ENCODE measurements around the gene NPIPA7.
"Not testable (repeated sequence)": the region's sequence is repeated elsewhere in the genome, so short reads cannot be mapped to it uniquely, and the experiment has no call there.

NPIPA7 gene

GRCh38 chr16:16408430-16408829 lies 29.5 kb downstream of the NPIPA7 start:
- H3K36me3 ChIP-seq (replicated peaks; ENCODE audit: low read depth, low read length); H4K20me1 ChIP-seq (ENCODE audit: insufficient read depth, low read length); H3K79me2 ChIP-seq (ENCODE audit: low read length); H3K9me3 ChIP-seq (ENCODE audit: insufficient read depth, low read length); H2AFZ ChIP-seq (ENCODE audit: low read depth, low read length); H3K4me3 ChIP-seq (ENCODE audit: low read length); H3K4me2 ChIP-seq (ENCODE audit: low read length); H3K9ac ChIP-seq (ENCODE audit: low read length); H3K27me3 ChIP-seq (ENCODE audit: low read depth, low read length); H3K27ac ChIP-seq (ENCODE audit: low read length); H3K4me1 ChIP-seq (ENCODE audit: low read length): not testable (repeated sequence)

- not testable (repeated sequence) for H3K79me2 ChIP-seq (ENCODE audit: low read length); H3K9me3 ChIP-seq (ENCODE audit: insufficient read depth, low read length); H3K4me1 ChIP-seq (ENCODE audit: low read length); H3K27ac ChIP-seq (ENCODE audit: low read length); H4K20me1 ChIP-seq (ENCODE audit: insufficient read depth, low read length); H3K27me3 ChIP-seq (ENCODE audit: low read depth, low read length); H3K36me3 ChIP-seq (replicated peaks; ENCODE audit: low read depth, low read length); H3K4me2 ChIP-seq (ENCODE audit: low read length); H3K4me3 ChIP-seq (ENCODE audit: low read length); H2AFZ ChIP-seq (ENCODE audit: low read depth, low read length); H3K9ac ChIP-seq (ENCODE audit: low read length)
Observed at GRCh38 chr16:16413773-16414172, 34.8 kb downstream of the NPIPA7 start.

GRCh38 chr16:16417071-16417470 lies 38.1 kb downstream of the NPIPA7 start:
- not testable (repeated sequence) for H4K20me1 ChIP-seq (ENCODE audit: insufficient read depth, low read length); H3K27me3 ChIP-seq (ENCODE audit: low read depth, low read length); H3K9ac ChIP-seq (ENCODE audit: low read length); H3K4me2 ChIP-seq (ENCODE audit: low read length); H3K36me3 ChIP-seq (replicated peaks; ENCODE audit: low read depth, low read length); H3K9me3 ChIP-seq (ENCODE audit: insufficient read depth, low read length); H3K27ac ChIP-seq (ENCODE audit: low read length); H3K4me3 ChIP-seq (ENCODE audit: low read length); H3K4me1 ChIP-seq (ENCODE audit: low read length); H3K79me2 ChIP-seq (ENCODE audit: low read length); H2AFZ ChIP-seq (ENCODE audit: low read depth, low read length)

GRCh38 chr16:16417914-16418544 lies 39.1 kb downstream of the NPIPA7 start:
- H3K4me2 ChIP-seq (ENCODE audit: low read length); H3K9ac ChIP-seq (ENCODE audit: low read length); H2AFZ ChIP-seq (ENCODE audit: low read depth, low read length); H3K27me3 ChIP-seq (ENCODE audit: low read depth, low read length); H3K36me3 ChIP-seq (replicated peaks; ENCODE audit: low read depth, low read length); H3K4me3 ChIP-seq (ENCODE audit: low read length); H3K4me1 ChIP-seq (ENCODE audit: low read length); H3K79me2 ChIP-seq (ENCODE audit: low read length); H4K20me1 ChIP-seq (ENCODE audit: insufficient read depth, low read length); H3K9me3 ChIP-seq (ENCODE audit: insufficient read depth, low read length); H3K27ac ChIP-seq (ENCODE audit: low read length): not testable (repeated sequence)

- not testable (repeated sequence) for H3K4me3 ChIP-seq (ENCODE audit: low read length); H3K36me3 ChIP-seq (replicated peaks; ENCODE audit: low read depth, low read length); H3K4me2 ChIP-seq (ENCODE audit: low read length); H4K20me1 ChIP-seq (ENCODE audit: insufficient read depth, low read length); H3K9me3 ChIP-seq (ENCODE audit: insufficient read depth, low read length); H2AFZ ChIP-seq (ENCODE audit: low read depth, low read length); H3K27me3 ChIP-seq (ENCODE audit: low read depth, low read length); H3K79me2 ChIP-seq (ENCODE audit: low read length); H3K4me1 ChIP-seq (ENCODE audit: low read length); H3K9ac ChIP-seq (ENCODE audit: low read length); H3K27ac ChIP-seq (ENCODE audit: low read length)
Observed at GRCh38 chr16:16420515-16420914, 41.6 kb downstream of the NPIPA7 start.

DNA sequence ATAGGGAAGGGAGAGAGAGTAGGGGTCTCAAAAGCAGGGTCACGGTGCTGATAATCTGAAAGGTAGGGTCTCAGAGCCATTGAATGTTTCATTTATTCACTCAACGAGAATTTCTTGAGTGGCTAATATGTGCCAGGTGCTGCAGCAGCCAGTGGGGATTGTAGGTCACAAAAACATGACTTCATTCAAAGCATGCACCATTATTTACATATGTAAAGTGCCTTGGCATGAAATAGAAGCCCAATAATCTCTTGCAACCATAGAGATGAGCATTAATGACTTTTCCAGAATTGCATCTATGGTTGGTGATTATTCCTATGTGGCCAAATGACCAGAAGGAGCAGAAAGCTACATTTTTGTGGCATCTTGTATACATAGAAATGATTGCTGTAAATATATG lies 46.2 kb downstream of the NPIPA7 start:
- H3K9ac ChIP-seq (ENCODE audit: low read length); H4K20me1 ChIP-seq (ENCODE audit: insufficient read depth, low read length); H3K4me2 ChIP-seq (ENCODE audit: low read length); H3K4me1 ChIP-seq (ENCODE audit: low read length); H3K27ac ChIP-seq (ENCODE audit: low read length); H3K36me3 ChIP-seq (replicated peaks; ENCODE audit: low read depth, low read length); H3K9me3 ChIP-seq (ENCODE audit: insufficient read depth, low read length); H3K79me2 ChIP-seq (ENCODE audit: low read length); H2AFZ ChIP-seq (ENCODE audit: low read depth, low read length); H3K4me3 ChIP-seq (ENCODE audit: low read length); H3K27me3 ChIP-seq (ENCODE audit: low read depth, low read length): not testable (repeated sequence)

- H3K27ac ChIP-seq (ENCODE audit: low read length); H3K9me3 ChIP-seq (ENCODE audit: insufficient read depth, low read length); H3K79me2 ChIP-seq (ENCODE audit: low read length); H3K36me3 ChIP-seq (replicated peaks; ENCODE audit: low read depth, low read length); H3K4me2 ChIP-seq (ENCODE audit: low read length); H3K27me3 ChIP-seq (ENCODE audit: low read depth, low read length); H2AFZ ChIP-seq (ENCODE audit: low read depth, low read length); H3K4me1 ChIP-seq (ENCODE audit: low read length); H4K20me1 ChIP-seq (ENCODE audit: insufficient read depth, low read length); H3K9ac ChIP-seq (ENCODE audit: low read length); H3K4me3 ChIP-seq (ENCODE audit: low read length): not testable (repeated sequence)
Observed at GRCh38 chr16:16431135-16431534, 52.2 kb downstream of the NPIPA7 start.

DNA sequence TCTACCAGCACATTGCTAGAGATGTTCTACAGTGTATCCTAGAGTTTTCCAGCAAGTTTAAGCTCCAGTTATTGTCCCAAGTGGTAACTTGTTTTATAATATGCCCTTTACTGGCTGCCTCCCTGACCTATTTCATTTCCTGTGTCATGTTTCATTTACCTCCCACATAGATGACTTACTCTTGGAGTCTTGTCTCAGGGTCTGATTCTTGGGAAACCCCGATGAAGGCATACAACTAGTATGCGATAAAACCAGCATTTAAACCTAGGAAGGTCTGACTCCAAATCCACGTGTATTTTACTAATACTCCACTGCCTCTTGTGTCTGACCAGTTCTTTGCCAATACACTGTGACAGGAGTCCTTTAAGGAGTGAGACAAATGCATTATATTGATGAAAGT lies 55.8 kb downstream of the NPIPA7 start:
- not testable (repeated sequence) for H3K27me3 ChIP-seq (ENCODE audit: low read depth, low read length); H3K79me2 ChIP-seq (ENCODE audit: low read length); H2AFZ ChIP-seq (ENCODE audit: low read depth, low read length); H3K4me3 ChIP-seq (ENCODE audit: low read length); H3K36me3 ChIP-seq (replicated peaks; ENCODE audit: low read depth, low read length); H3K4me2 ChIP-seq (ENCODE audit: low read length); H3K9me3 ChIP-seq (ENCODE audit: insufficient read depth, low read length); H4K20me1 ChIP-seq (ENCODE audit: insufficient read depth, low read length); H3K9ac ChIP-seq (ENCODE audit: low read length); H3K4me1 ChIP-seq (ENCODE audit: low read length); H3K27ac ChIP-seq (ENCODE audit: low read length)

GRCh38 chr16:16441401-16441800 lies 62.5 kb downstream of the NPIPA7 start:
- H3K27me3 ChIP-seq (ENCODE audit: low read depth, low read length); H3K79me2 ChIP-seq (ENCODE audit: low read length); H3K9me3 ChIP-seq (ENCODE audit: insufficient read depth, low read length); H3K4me2 ChIP-seq (ENCODE audit: low read length); H3K4me3 ChIP-seq (ENCODE audit: low read length); H2AFZ ChIP-seq (ENCODE audit: low read depth, low read length); H3K27ac ChIP-seq (ENCODE audit: low read length); H3K9ac ChIP-seq (ENCODE audit: low read length); H3K36me3 ChIP-seq (replicated peaks; ENCODE audit: low read depth, low read length); H4K20me1 ChIP-seq (ENCODE audit: insufficient read depth, low read length); H3K4me1 ChIP-seq (ENCODE audit: low read length): not testable (repeated sequence)
